GM13977 (cell line): ENCODE measurements around the gene PHKA2.

Source experiments
- DNase-seq: peaks from one replicate; pipeline ENCODE4 v3.0.0; 2012; ENCODE audit warnings: low spot score
- CTCF ChIP-seq: IDR thresholded peaks from 2 replicates; pipeline ENCODE4 v1.5.1; 2012; ENCODE audit warnings: mild to moderate bottlenecking, control low read depth; ENCODE audit not compliant: insufficient read depth; ENCODE audit errors: extremely low read depth, missing control alignments
- in situ Hi-C: fragments of 300-500 bp; cut with MboI; formaldehyde crosslinking; loops from one replicate; pipeline ENCODE4 v1.12.0; 2022; ENCODE audit warnings: low sequenced_read_pairs, low pct_unique_long_range_greater_than_20kb, mixed read lengths, inconsistent platforms; ENCODE audit not compliant: unreplicated experiment

Gene PHKA2

GRCh38 chrX:18966624-18967023 lies 17.3 kb downstream of the PHKA2 start:
- no peak for TF ChIP-seq CTCF
- no peak for DNase-seq
- in situ Hi-C loops: no loop called here

GRCh38 chrX:18964901-18965300 lies 19.0 kb downstream of the PHKA2 start:
- in situ Hi-C loops: no loop called here
- no peak for DNase-seq
- TF ChIP-seq CTCF: no peak

- in situ Hi-C loops: no loop called here
- no peak for DNase-seq
Observed at GRCh38 chrX:18964026-18964425, 19.9 kb downstream of the PHKA2 start.

GRCh38 chrX:18962329-18962728 lies 21.6 kb downstream of the PHKA2 start:
- DNase-seq: no peak
- in situ Hi-C loops: no loop called here
- TF ChIP-seq CTCF: no peak

More at GRCh38 chrX:18964026-18964425, 19.9 kb downstream of the PHKA2 start:
- no peak for TF ChIP-seq CTCF

- DNase-seq: no peak
- no peak for TF ChIP-seq CTCF
- in situ Hi-C loops: no loop called here
Observed at GRCh38 chrX:18961686-18962085, 22.2 kb downstream of the PHKA2 start.

- in situ Hi-C loops: no loop called here
- no peak for DNase-seq
- no peak for TF ChIP-seq CTCF
Observed at GRCh38 chrX:18956303-18957032, 27.4 kb downstream of the PHKA2 start.
